NB4 (cell line): ENCODE results near the gene SRPRB.

ENCODE experiments used
- DNase-seq: peaks from one replicate; pipeline ENCODE4 v3.0.0; 2010; ENCODE audit warnings: low read depth
- H3K4me3 ChIP-seq: one replicate; pipeline ENCODE4 v1.5.1; 2011; ENCODE audit warnings: mild to moderate bottlenecking, low read depth, low read length, moderate library complexity
- MYC ChIP-seq: IDR thresholded peaks from 2 replicates; pipeline ENCODE4 v1.6.1; 2011; ENCODE audit warnings: low read depth, low read length
- POLR2A ChIP-seq: IDR thresholded peaks from 2 replicates; pipeline ENCODE4 v1.6.1; 2011; ENCODE audit warnings: mild to moderate bottlenecking; ENCODE audit not compliant: insufficient read length; ENCODE audit errors: extremely low read depth
- TF ChIP-seq, protein P1 (sequence below): IDR thresholded peaks from one replicate; pipeline ENCODE4 v1.5.1; 2012; ENCODE audit warnings: low read depth, low read length
- TF ChIP-seq, protein P2 (sequence below): IDR thresholded peaks from 2 replicates; pipeline ENCODE4 v1.6.1; 2011; ENCODE audit warnings: low read depth, low read length

Gene SRPRB

DNA sequence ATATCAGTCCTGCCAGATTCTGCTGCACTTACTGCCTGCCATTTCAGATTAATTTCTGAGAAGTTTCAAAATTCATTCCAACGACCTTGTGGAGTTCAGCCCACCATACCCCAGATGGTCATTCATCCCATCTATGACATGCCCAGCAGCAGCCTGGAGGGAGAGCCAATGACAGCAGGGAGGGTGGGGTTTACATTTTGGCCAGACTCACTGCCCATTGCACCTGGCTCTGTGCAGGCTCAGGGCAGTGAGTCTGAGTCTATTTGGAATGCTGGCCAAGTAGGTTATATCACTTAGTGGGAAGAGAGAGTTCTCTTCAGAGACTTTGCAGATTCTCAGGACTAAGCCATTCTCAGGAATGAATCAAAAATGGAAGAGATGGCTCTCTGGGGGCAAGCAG, 21.5 kb downstream of the SRPRB start:
- no peak for DNase-seq
- H3K4me3 ChIP-seq: no peak overlapping the region
- TF ChIP-seq, protein P1, sequence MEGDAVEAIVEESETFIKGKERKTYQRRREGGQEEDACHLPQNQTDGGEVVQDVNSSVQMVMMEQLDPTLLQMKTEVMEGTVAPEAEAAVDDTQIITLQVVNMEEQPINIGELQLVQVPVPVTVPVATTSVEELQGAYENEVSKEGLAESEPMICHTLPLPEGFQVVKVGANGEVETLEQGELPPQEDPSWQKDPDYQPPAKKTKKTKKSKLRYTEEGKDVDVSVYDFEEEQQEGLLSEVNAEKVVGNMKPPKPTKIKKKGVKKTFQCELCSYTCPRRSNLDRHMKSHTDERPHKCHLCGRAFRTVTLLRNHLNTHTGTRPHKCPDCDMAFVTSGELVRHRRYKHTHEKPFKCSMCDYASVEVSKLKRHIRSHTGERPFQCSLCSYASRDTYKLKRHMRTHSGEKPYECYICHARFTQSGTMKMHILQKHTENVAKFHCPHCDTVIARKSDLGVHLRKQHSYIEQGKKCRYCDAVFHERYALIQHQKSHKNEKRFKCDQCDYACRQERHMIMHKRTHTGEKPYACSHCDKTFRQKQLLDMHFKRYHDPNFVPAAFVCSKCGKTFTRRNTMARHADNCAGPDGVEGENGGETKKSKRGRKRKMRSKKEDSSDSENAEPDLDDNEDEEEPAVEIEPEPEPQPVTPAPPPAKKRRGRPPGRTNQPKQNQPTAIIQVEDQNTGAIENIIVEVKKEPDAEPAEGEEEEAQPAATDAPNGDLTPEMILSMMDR: no peak
- no peak for TF ChIP-seq MYC
- no peak for TF ChIP-seq POLR2A
- TF ChIP-seq, protein P2, sequence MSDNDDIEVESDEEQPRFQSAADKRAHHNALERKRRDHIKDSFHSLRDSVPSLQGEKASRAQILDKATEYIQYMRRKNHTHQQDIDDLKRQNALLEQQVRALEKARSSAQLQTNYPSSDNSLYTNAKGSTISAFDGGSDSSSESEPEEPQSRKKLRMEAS: no peak

DNA sequence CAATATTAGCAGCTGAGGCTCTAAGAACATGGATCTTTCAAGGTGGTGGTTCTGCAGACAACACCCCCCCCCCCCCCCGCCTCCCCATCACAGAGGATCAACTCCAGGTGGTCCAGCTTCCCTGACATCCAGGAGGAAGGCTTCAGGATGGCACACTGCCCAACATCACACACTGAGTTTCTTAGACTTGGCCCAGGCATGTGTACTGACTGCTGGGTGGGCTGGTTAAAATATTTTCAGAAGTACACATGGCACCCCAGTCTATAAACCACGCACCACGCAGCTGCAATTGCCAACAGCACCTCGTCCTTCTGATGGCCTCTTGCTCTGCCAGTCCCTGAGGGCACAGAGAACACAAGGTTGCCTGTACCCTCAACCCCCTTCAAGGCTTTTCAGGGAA, 22.1 kb downstream of the SRPRB start:
- H3K4me3 ChIP-seq: no peak overlapping the region
- no peak for DNase-seq
- TF ChIP-seq POLR2A (no peak), MYC (no peak)
- TF ChIP-seq, protein P2: no peak
- TF ChIP-seq, protein P1: no peak

DNA sequence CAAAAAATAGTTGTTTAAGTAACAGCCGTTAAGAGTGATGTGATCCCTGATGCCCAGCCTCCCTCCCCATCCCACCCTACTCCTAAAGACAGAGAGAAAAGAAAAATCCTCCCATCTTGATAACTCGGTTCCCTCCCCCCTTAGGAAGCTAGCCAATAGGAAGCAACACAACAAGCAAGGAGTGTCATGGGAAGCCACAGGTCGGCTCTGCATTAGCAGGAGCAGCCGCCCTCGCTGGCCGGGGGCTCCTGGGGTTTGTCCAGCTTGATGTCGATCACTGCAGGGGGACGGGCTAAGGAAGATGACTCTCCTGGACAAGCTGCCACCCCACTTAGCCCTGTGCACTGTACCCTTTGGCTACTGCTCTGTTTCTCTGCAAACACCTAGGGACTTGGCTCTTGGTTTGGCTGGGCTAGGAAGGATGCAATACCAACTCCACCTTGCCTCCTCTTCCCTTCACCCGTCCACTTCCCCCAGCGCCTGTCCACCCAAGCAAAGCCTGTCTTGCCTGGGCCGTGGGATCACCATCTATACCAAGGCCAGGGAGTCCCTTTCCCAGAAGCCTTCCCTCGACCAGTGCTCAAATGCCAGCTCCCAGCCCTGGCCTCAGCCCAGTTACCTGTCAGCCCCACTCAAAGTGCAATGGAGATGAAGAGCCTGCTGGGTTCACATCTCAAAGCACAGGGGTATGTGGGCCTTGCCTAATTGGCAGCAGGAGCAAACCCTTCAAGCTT, 23.1 kb downstream of the SRPRB start:
- no peak for TF ChIP-seq POLR2A
- TF ChIP-seq, protein P2: no peak
- TF ChIP-seq, protein P1: no peak
- TF ChIP-seq MYC: no peak
- DNase-seq: no peak
- no peak overlapping the region for H3K4me3 ChIP-seq

DNA sequence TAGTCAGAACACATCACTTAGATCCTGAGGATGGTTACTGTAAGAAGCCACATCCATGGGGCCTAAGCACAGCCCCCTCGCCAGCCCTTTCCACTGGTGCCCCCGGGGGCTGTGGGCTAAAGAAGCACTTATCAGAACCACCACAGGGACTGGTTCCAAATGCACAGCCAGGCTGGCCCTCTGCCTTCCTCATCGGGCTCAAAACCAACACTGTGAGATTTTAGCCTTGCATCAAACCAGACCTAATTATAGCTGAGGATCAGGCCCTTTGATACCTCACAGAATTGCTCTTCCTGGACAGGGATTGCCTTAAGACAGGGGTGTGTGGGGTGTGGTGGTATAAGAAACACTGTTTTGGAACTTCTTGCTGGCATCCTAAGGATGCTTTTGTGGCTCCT, 23.7 kb downstream of the SRPRB start:
- no peak for DNase-seq
- TF ChIP-seq MYC (no peak), POLR2A (no peak)
- TF ChIP-seq, protein P1: no peak
- TF ChIP-seq, protein P2: no peak
- H3K4me3 ChIP-seq: no peak overlapping the region

DNA sequence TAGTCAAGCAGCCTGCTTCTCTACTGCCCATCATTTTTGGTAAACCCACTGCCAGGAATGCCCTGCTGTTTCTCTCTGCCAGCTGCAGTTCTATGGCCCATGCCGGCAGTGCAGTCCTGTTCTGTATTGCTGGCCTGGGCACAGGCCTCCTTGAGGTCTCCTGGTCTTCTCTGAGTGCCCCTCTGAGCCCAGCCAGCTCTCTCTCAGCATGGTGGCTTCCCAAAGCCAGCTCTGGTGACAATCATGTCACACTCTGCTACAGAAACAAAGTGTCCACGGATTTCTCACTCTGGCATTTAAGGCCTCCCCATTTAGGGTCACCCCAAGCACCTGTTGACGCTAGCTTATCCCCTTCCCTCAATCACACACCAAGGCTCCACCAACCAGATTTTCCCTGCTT, 24.5 kb downstream of the SRPRB start:
- H3K4me3 ChIP-seq: no peak overlapping the region
- TF ChIP-seq POLR2A: no peak
- TF ChIP-seq MYC: no peak
- no peak for DNase-seq

DNA sequence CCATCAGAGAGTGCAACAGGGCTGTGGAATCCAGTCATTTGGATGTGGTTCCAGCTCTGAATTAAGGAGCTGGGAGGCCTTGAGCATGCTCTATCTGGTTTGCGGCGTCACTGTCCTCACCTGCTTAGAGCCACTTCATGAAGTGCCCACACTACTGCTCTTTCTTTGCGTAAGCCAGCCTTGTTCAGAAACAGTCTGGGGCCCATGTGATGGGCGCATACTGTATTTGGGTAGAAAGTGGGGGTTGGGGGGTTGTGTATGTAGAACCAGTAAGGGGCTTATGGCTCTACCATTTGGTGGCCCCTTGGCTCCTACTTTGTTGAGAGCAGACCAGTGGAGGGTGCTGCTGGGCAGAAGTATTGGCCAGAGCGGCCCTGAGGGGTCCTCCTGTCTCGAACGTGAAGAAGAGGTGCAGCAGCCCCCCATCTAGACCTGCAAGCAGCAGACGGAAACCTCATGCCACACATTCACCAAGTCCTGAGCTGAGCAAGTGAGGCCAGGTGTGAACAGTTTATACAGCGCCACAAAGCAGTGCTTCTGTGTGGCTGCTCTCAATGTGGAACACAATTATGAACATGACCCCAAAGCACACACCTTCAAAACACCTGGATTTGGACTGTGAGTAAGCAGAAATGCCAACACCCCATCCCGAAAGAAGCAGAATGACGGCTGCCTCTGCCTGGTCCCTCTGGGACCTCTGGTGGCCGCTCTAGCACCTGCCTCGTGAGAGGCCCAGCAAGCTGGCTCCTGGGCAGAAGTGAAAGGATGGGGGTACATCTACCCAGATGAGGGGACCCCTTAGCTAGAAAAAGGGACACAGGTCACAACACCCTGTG, 26.6 kb downstream of the SRPRB start:
- TF ChIP-seq POLR2A (no peak), MYC (no peak)
- TF ChIP-seq, protein P2: no peak
- TF ChIP-seq, protein P1: no peak
- no peak overlapping the region for H3K4me3 ChIP-seq
- no peak for DNase-seq
